HepG2 (cell line): ENCODE results near the gene NPIPB6. TPM values are rescaled to one million over a fixed set of nuclear protein-coding genes. Genes with fewer than 3 reads are reported as not detected.

Source experiments
- CENPBD1 ChIP-seq: sonication (generic); formaldehyde crosslinking; IDR thresholded peaks from 2 replicates; pipeline ENCODE4 v1.8.0; 2022; ENCODE audit warnings: missing genetic modification reagents, low read depth, mild to moderate bottlenecking, borderline replicate concordance
- GFI1 ChIP-seq: sonication (generic); formaldehyde crosslinking; IDR thresholded peaks from 2 replicates; pipeline ENCODE4 v1.5.0; 2020; ENCODE audit warnings: missing genetic modification reagents, mild to moderate bottlenecking, borderline replicate concordance
- HOXD1 ChIP-seq: sonication (generic); formaldehyde crosslinking; IDR thresholded peaks from 2 replicates; pipeline ENCODE4 v1.5.0; 2020; ENCODE audit warnings: missing genetic modification reagents
- MIER2 ChIP-seq: IDR thresholded peaks from 2 replicates; pipeline ENCODE4 v1.6.1; 2016; ENCODE audit warnings: missing biosample characterization, missing genetic modification reagents
- SIN3B ChIP-seq: fragments of 150-350 bp; IDR thresholded peaks from 2 replicates; pipeline ENCODE4 v1.6.1; 2014; ENCODE audit warnings: low read length
- ZBTB14 ChIP-seq: sonication (generic); formaldehyde crosslinking; IDR thresholded peaks from 2 replicates; pipeline ENCODE4 v1.4.0; 2020; ENCODE audit warnings: missing genetic modification reagents
- ZBTB49 ChIP-seq: sonication (generic); formaldehyde crosslinking; IDR thresholded peaks from 2 replicates; pipeline ENCODE4 v1.4.0; 2020; ENCODE audit warnings: missing genetic modification reagents, borderline replicate concordance
- ZMAT3 ChIP-seq: sonication (generic); formaldehyde crosslinking; conservative IDR thresholded peaks from 2 replicates; pipeline ENCODE4 v1.7.0; 2021; ENCODE audit warnings: missing genetic modification reagents
- ZNF263 ChIP-seq: sonication (generic); formaldehyde crosslinking; IDR thresholded peaks from 2 replicates; pipeline ENCODE4 v1.4.0; 2020; ENCODE audit warnings: missing genetic modification reagents
- ZNF552 ChIP-seq: sonication (generic); formaldehyde crosslinking; IDR thresholded peaks from 2 replicates; pipeline ENCODE4 v1.9.0; 2022; ENCODE audit warnings: missing genetic modification reagents, mild to moderate bottlenecking, borderline replicate concordance
- ZNF609 ChIP-seq: sonication (generic); formaldehyde crosslinking; IDR thresholded peaks from 2 replicates; pipeline ENCODE4 v1.4.0; 2020; ENCODE audit warnings: mild to moderate bottlenecking, missing genetic modification reagents, borderline replicate concordance
- ZNF615 ChIP-seq: sonication (generic); formaldehyde crosslinking; IDR thresholded peaks from 2 replicates; pipeline ENCODE4 v1.5.0; 2020; ENCODE audit warnings: mild to moderate bottlenecking, missing genetic modification reagents, borderline replicate concordance
- ZNF841 ChIP-seq: sonication (generic); formaldehyde crosslinking; IDR thresholded peaks from 2 replicates; pipeline ENCODE4 v1.8.1; 2023; ENCODE audit warnings: missing genetic modification reagents, borderline replicate concordance
- polyA plus RNA-seq, 8 experiments: library from polyadenylated mRNA; depleted of rRNA in 3 of 8; stranded (reverse) in 7 of 8; unstranded in 1 of 8; fragments of >200 nt; fragmentation: Illumina TruSeq in 4 of 8; extraction: Trizol in 4 of 8; gene quantifications; 2 replicates each; pipeline versions ENCODE4 v1.2.1 to v1.2.3, GENCODE V29; 2011 to 2016; ENCODE audit warnings: low read depth in 4 of 8, missing spikeins in 1 of 8, mixed read lengths in 1 of 8; ENCODE audit not compliant: insufficient read depth in 1 of 8
- total RNA-seq, 5 experiments: library from RNA; depleted of rRNA; stranded (reverse); fragments of >200 nt; fragmentation: Illumina TruSeq; extraction: Trizol; gene quantifications; 2 replicates each; pipeline ENCODE4 v1.2.3, GENCODE V29; 2016; ENCODE audit warnings: low read depth in 1 of 5
- TF ChIP-seq, protein P1 (sequence below): sonication (generic); formaldehyde crosslinking; IDR thresholded peaks from 2 replicates; pipeline ENCODE4 v1.8.1; 2023; ENCODE audit warnings: missing genetic modification reagents, mild to moderate bottlenecking, borderline replicate concordance
- TF ChIP-seq, protein P2 (sequence below): sonication (generic); formaldehyde crosslinking; IDR thresholded peaks from 2 replicates; pipeline ENCODE4 v1.5.0; 2020; ENCODE audit warnings: missing genetic modification reagents, mild to moderate bottlenecking, borderline replicate concordance
- TF ChIP-seq, protein P3 (sequence below): sonication (generic); formaldehyde crosslinking; conservative IDR thresholded peaks from 2 replicates; pipeline ENCODE4 v1.4.0; 2020; ENCODE audit warnings: missing genetic modification reagents

Gene NPIPB6
- total and polyA plus RNA-seq, 2 of the 13 experiments (the other 11 are each of a cell fraction or from before 2014, with no cell fraction given): 0.25 TPM; not detected in 1

DNA sequence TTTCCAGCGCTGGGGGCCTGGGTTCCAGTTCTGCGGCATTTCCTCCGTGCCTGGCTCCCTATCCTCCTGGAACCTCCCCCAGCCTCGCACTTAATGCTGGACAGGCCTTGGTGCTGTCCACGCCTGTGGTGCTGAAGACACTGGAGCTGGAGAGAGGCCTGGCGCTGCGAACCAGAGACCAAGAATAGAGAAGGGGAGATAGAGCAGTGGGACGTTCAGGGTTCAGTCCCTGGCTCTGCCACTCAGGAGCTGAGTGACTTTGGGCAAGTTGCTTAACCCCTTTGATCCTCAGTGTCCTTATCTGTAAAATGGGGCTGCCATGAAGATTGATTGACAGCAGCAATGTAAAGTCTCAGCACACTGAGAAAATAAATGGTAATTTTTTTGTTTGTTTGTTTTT lies 59.1 kb downstream of the NPIPB6 start (continued):
- no peak for TF ChIP-seq ZNF609 (CRISPR knock-in tag)
- TF ChIP-seq, protein P1, sequence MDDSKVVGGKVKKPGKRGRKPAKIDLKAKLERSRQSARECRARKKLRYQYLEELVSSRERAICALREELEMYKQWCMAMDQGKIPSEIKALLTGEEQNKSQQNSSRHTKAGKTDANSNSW (CRISPR knock-in tag): no peak; the same call in 1 of the 2 replicates
- no peak; the same call in 1 of the 2 replicates for TF ChIP-seq ZNF615 (CRISPR knock-in tag)
- TF ChIP-seq ZBTB14: 0 out of 2 replicates have a peak, but pooled peaks have one; percentile 11
- 0 out of 2 replicates have a peak, but pooled peaks have one; percentile 34 for TF ChIP-seq GFI1 (CRISPR knock-in tag)
- TF ChIP-seq HOXD1 (CRISPR knock-in tag): peak; percentile 92
- TF ChIP-seq ZNF552: no peak
- TF ChIP-seq, protein P2, sequence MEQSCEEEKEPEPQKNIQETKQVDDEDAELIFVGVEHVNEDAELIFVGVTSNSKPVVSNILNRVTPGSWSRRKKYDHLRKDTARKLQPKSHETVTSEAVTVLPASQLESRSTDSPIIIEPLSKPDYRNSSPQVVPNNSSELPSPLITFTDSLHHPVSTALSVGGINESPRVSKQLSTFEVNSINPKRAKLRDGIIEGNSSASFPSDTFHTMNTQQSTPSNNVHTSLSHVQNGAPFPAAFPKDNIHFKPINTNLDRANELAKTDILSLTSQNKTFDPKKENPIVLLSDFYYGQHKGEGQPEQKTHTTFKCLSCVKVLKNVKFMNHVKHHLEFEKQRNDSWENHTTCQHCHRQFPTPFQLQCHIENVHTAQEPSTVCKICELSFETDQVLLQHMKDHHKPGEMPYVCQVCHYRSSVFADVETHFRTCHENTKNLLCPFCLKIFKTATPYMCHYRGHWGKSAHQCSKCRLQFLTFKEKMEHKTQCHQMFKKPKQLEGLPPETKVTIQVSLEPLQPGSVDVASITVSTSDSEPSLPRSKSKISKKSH: peak; percentile 79; the same call in 1 of the 2 replicates
- TF ChIP-seq ZBTB49 (CRISPR knock-in tag): peak; percentile 99
- TF ChIP-seq ZMAT3 (CRISPR knock-in tag): peak; percentile 96
- peak; percentile 60; the same call in 1 of the 2 replicates for TF ChIP-seq ZNF263 (CRISPR knock-in tag)
- peak; percentile 100 for TF ChIP-seq MIER2
- no peak for TF ChIP-seq SIN3B
- TF ChIP-seq, protein P3, sequence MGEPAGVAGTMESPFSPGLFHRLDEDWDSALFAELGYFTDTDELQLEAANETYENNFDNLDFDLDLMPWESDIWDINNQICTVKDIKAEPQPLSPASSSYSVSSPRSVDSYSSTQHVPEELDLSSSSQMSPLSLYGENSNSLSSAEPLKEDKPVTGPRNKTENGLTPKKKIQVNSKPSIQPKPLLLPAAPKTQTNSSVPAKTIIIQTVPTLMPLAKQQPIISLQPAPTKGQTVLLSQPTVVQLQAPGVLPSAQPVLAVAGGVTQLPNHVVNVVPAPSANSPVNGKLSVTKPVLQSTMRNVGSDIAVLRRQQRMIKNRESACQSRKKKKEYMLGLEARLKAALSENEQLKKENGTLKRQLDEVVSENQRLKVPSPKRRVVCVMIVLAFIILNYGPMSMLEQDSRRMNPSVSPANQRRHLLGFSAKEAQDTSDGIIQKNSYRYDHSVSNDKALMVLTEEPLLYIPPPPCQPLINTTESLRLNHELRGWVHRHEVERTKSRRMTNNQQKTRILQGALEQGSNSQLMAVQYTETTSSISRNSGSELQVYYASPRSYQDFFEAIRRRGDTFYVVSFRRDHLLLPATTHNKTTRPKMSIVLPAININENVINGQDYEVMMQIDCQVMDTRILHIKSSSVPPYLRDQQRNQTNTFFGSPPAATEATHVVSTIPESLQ (CRISPR knock-in tag): peak; percentile 98
- TF ChIP-seq ZNF841 (CRISPR knock-in tag): 0 out of 2 replicates have a peak, but pooled peaks have one; percentile 76
- no peak for TF ChIP-seq CENPBD1 (CRISPR knock-in tag)
